Transverse colon (tissue), 4 donors: ENCODE results near the gene IP6K2. TPM values are rescaled to one million over a fixed set of nuclear protein-coding genes. Genes with fewer than 3 reads are reported as not detected.

Source experiments
- DNase-seq: peaks from one replicate; pipeline ENCODE4 v3.0.0-alpha.2; 2019
- H3K27ac ChIP-seq, 4 donors: fragments of 200-600 bp; sonication (generic); 2 replicates each; pipeline ENCODE4 v1.5.1; 2016 to 2018; ENCODE audit warnings: inconsistent platforms in 4 of 4
- H3K27me3 ChIP-seq: fragments of 200-600 bp; sonication (generic); 2 replicates; pipeline ENCODE4 v1.5.1; 2017; ENCODE audit warnings: inconsistent platforms
- H3K36me3 ChIP-seq, 4 donors: fragments of 200-600 bp; sonication (generic); 2 replicates each; pipeline ENCODE4 v1.5.1; 2017 to 2019; ENCODE audit warnings: inconsistent platforms in 4 of 4
- H3K4me1 ChIP-seq, 4 donors: fragments of 200-600 bp; sonication (generic); 2 replicates each; pipeline ENCODE4 v1.5.1; 2017 to 2020; ENCODE audit warnings: inconsistent platforms in 4 of 4
- H3K4me3 ChIP-seq, 4 donors: fragments of 200-600 bp; sonication (generic); 1 replicate in 1 of 4; 2 replicates in 3 of 4; pipeline versions ENCODE4 v1.5.1 to v1.6.1; 2017 to 2019; ENCODE audit warnings: inconsistent platforms in 4 of 4
- H3K9me3 ChIP-seq, 2 donors: fragments of 200-600 bp; sonication (generic); 2 replicates each; pipeline ENCODE4 v1.5.1; 2017 to 2019; ENCODE audit warnings: inconsistent platforms in 2 of 2
- EP300 ChIP-seq: sonication (generic); formaldehyde crosslinking; IDR thresholded peaks from one replicate; pipeline ENCODE4 v1.6.1; 2017; ENCODE audit warnings: antibody characterized with exemption, low read depth
- POLR2A ChIP-seq: fragments of 450-650 bp; IDR thresholded peaks from one replicate; pipeline ENCODE4 v1.6.1; 2016; ENCODE audit warnings: antibody characterized with exemption, mild to moderate bottlenecking, moderate library complexity
- POLR2AphosphoS5 ChIP-seq, 3 donors: sonication (generic); formaldehyde crosslinking; IDR thresholded peaks; one replicate each; pipeline ENCODE4 v1.6.1; 2016; ENCODE audit warnings: antibody characterized with exemption in 3 of 3
- WGBS, 2 donors: methylation state at CpG; one replicate each; pipeline ENCODE4 v1.1.5; 2018; ENCODE audit warnings: low coverage in 1 of 2; 5-methylcytosine and 5-hydroxymethylcytosine counted together
- in situ Hi-C, 4 donors: fragments of 200-750 bp; cut with MboI; loops; one replicate each; pipeline versions ENCODE4 v1.15.0 to v1.15.1; 2017; ENCODE audit warnings: low sequenced_read_pairs in 3 of 4, low pct_ligation_motif_present in 1 of 4, low pct_unique_long_range_greater_than_20kb in 1 of 4
- intact Hi-C: fragments of 100-400 bp; cut with DNase I; formaldehyde crosslinking; loops from one replicate; pipeline ENCODE4 v1.15.1; 2023; ENCODE audit warnings: low total_unique reads
- total RNA-seq, 4 donors: library from RNA; depleted of rRNA; stranded (reverse); fragments of >200 nt; gene quantifications; one replicate each; pipeline ENCODE4 v1.1.0, GENCODE V29; 2016
- TF ChIP-seq, protein P1 (sequence below), 5 experiments: fragments of 200-600 bp in 3 of 5; fragments of 450-650 bp in 2 of 5; sonication (generic) in 3 of 5; IDR thresholded peaks; 1 replicate in 2 of 5; 2 replicates in 3 of 5; pipeline ENCODE4 v1.5.1; 2016 to 2017; ENCODE audit warnings: antibody characterized with exemption in 5 of 5, inconsistent platforms in 3 of 5, mild to moderate bottlenecking in 2 of 5, moderate library complexity in 1 of 5

Gene IP6K2
- total RNA-seq, 4 donors from 2014 or later, result 169 to 255 (median 225) TPM

- Histone ChIP-seq H3K27ac (no peak overlapping the region), H3K27me3 (no peaks in the 10 kb centered on the region), H3K4me3 (no peak overlapping the region), H3K4me1 (peaks cover 22 to 31% (median 25%) of the 10 kb centered on the region in 4 donors), H3K36me3 (peaks cover 0 to 18% (median 4%) of the 10 kb centered on the region in 4 donors), H3K9me3 (no peaks in the 10 kb centered on the region)
- DNase-seq, result no peak
- in situ Hi-C loops (no loop called here), intact Hi-C loops (no loop called here)
- 96% methylated on average over 17 of the region's 17 CpGs; no CpG with 5 or more reads in 1 of the 2 donors for WGBS, 2 donors
- no peak for TF ChIP-seq EP300
- TF ChIP-seq POLR2AphosphoS5 (IDR thresholded peaks at IDR 0.05), result no peak
- TF ChIP-seq POLR2A, result no peak
These were observed 34.9 kb downstream of the IP6K2 start for GRCh38 chr3:48681974-48682610.

DNA sequence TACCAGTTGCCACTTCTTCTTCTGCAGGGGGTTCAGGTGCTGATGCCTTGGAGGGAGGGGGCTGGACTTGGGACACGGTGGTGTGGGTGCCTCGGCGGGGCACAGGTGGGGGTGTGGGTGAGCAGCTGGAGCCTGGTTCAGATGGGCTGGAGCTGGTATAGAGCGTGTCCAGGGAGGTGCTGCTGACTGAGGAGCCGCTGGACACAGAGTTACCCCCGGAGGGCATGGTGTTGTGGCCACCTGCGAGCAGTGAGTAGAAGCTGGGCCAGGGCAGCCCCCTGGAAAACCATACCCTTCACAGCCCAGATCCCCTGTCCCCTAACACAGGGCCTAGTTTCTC, 35.5 kb downstream of the IP6K2 start:
- peaks cover 18 to 28% (median 23%) of the 10 kb centered on the region in 4 donors for H3K4me1 ChIP-seq
- H3K4me3 ChIP-seq, result no peak overlapping the region
- intact Hi-C loops (no loop called here), in situ Hi-C loops (no loop called here)
- H3K27ac ChIP-seq, result no peak overlapping the region
- TF ChIP-seq POLR2A, result no peak
- no peak for DNase-seq
- H3K36me3 ChIP-seq, result peaks cover 0 to 18% (median 4%) of the 10 kb centered on the region in 4 donors
- no peaks in the 10 kb centered on the region for H3K27me3 ChIP-seq
- H3K9me3 ChIP-seq, result no peaks in the 10 kb centered on the region
- 96% methylated on average over 7 of the region's 7 CpGs; no CpG with 5 or more reads in 1 of the 2 donors for WGBS, 2 donors

- WGBS, 2 donors, result 96% methylated on average over 17 of the region's 17 CpGs; no CpG with 5 or more reads in 1 of the 2 donors
- H3K27me3 ChIP-seq, result no peaks in the 10 kb centered on the region
- H3K36me3 ChIP-seq, result peaks cover 0 to 18% (median 4%) of the 10 kb centered on the region in 4 donors
- TF ChIP-seq, protein P1, sequence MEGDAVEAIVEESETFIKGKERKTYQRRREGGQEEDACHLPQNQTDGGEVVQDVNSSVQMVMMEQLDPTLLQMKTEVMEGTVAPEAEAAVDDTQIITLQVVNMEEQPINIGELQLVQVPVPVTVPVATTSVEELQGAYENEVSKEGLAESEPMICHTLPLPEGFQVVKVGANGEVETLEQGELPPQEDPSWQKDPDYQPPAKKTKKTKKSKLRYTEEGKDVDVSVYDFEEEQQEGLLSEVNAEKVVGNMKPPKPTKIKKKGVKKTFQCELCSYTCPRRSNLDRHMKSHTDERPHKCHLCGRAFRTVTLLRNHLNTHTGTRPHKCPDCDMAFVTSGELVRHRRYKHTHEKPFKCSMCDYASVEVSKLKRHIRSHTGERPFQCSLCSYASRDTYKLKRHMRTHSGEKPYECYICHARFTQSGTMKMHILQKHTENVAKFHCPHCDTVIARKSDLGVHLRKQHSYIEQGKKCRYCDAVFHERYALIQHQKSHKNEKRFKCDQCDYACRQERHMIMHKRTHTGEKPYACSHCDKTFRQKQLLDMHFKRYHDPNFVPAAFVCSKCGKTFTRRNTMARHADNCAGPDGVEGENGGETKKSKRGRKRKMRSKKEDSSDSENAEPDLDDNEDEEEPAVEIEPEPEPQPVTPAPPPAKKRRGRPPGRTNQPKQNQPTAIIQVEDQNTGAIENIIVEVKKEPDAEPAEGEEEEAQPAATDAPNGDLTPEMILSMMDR (IDR thresholded peaks at IDR 0.05), result no peak
- no peak for TF ChIP-seq POLR2A
- no peak for TF ChIP-seq EP300
- no peak for TF ChIP-seq POLR2AphosphoS5 (IDR thresholded peaks at IDR 0.05)
- in situ Hi-C loops (no loop called here), intact Hi-C loops (no loop called here)
- no peak for DNase-seq
- no peak overlapping the region for H3K4me3 ChIP-seq
- no peak overlapping the region for H3K27ac ChIP-seq
- H3K9me3 ChIP-seq, result no peaks in the 10 kb centered on the region
- H3K4me1 ChIP-seq, result peaks cover 13 to 22% (median 18%) of the 10 kb centered on the region in 4 donors
These were observed 36.0 kb downstream of the IP6K2 start for GRCh38 chr3:48680811-48681540.

DNA sequence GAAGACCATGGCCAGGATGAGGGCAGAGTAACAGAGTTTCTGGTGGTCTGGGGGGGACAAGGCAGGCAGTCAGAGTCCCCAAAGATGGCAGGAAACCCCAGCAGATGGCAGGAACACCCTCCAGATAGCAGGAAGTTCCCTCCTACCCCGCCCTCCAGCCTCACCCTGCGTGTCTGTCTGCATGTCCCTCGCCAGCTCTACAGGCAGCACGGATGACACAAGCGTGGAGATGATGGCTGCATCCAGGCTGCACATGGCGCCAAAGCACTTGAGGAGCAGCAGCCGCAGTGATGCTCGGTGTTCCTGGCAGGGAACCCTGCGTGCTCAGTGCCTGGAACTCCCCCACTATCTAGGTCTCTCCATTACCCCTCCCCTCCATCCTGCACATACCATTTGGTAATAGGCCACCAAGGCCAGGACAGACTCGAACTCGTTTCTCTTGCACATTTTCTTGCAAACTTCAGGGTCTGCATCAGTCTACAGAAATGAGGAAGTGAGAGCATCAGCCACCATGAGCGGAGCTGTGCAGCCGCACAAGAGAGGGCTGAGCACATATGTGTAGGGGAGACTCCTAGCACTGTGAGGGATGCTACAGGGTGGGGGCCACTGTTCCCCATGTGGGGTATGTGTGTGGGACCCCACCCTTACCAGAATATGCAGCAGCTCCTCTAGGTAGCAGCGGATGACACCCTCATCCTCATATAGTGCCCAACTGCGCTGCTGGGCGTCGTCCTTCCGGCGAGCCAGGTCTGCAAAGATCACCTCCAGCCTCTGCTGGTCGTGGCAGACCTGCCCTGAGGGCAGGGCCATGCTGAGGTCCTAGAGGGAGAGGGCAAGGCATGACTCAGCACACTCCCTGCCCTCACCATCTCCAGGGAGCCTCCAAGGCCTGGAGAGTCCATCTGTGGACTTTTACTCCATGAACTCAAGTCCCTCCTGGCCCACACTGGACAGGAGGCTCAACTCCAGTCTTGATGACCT, 37.3 kb downstream of the IP6K2 start:
- 89% methylated on average over 17 of the region's 20 CpGs; no CpG with 5 or more reads in 1 of the 2 donors for WGBS, 2 donors
- Histone ChIP-seq H3K4me1 (peaks cover 5 to 17% (median 15%) of the 10 kb centered on the region in 4 donors), H3K27me3 (no peaks in the 10 kb centered on the region), H3K27ac (no peak overlapping the region), H3K9me3 (no peaks in the 10 kb centered on the region), H3K4me3 (no peak overlapping the region), H3K36me3 (peaks cover 0 to 18% (median 4%) of the 10 kb centered on the region in 4 donors)
- intact Hi-C loops (no loop called here), in situ Hi-C loops (no loop called here)
- no peak for TF ChIP-seq POLR2A
- TF ChIP-seq EP300, result no peak
- TF ChIP-seq, protein P1 (IDR thresholded peaks at IDR 0.05), result no peak
- TF ChIP-seq POLR2AphosphoS5 (IDR thresholded peaks at IDR 0.05), result no peak
- no peak for DNase-seq
